Tibial nerve (tissue), 4 donors: ENCODE data around the gene SEC22C.
"Not testable (repeated sequence)": the region's sequence is repeated elsewhere in the genome, so short reads cannot be mapped to it uniquely, and the experiment has no call there.

Experiments used
- CTCF ChIP-seq, 5 experiments: fragments of 200-600 bp in 3 of 5; fragments of 450-650 bp in 2 of 5; sonication (generic) in 3 of 5; IDR thresholded peaks; one replicate each; pipeline ENCODE4 v1.5.1; 2016 to 2019; ENCODE audit warnings: antibody characterized with exemption in 5 of 5, mild to moderate bottlenecking in 3 of 5, moderate library complexity in 2 of 5
- EP300 ChIP-seq, 2 donors: sonication (generic); formaldehyde crosslinking; IDR thresholded peaks; one replicate each; pipeline ENCODE4 v1.6.1; 2017; ENCODE audit warnings: antibody characterized with exemption in 2 of 2, mild to moderate bottlenecking in 1 of 2
- POLR2A ChIP-seq, 2 donors: fragments of 450-650 bp; IDR thresholded peaks; one replicate each; pipeline ENCODE4 v1.6.1; 2017; ENCODE audit warnings: antibody characterized with exemption in 2 of 2, mild to moderate bottlenecking in 2 of 2, moderate library complexity in 2 of 2

- not testable (repeated sequence) for TF ChIP-seq CTCF, POLR2A, EP300 (IDR thresholded peaks at IDR 0.05)
These were observed 2.4 kb downstream of the SEC22C start for GRCh38 chr3:42579346-42579745.
